HG03378 (cell line): ENCODE results near the gene PRRC2B.
"Not testable (repeated sequence)": the region's sequence is repeated elsewhere in the genome, so short reads cannot be mapped to it uniquely, and the experiment has no call there.

Experiments
- ATAC-seq: cut with Tn5 transposase; IDR thresholded peaks from one replicate; pipeline ENCODE4 v1.9.1; 2021; ENCODE audit warnings: mild to moderate bottlenecking, moderate library complexity; ENCODE audit not compliant: unreplicated experiment

The PRRC2B gene

DNA sequence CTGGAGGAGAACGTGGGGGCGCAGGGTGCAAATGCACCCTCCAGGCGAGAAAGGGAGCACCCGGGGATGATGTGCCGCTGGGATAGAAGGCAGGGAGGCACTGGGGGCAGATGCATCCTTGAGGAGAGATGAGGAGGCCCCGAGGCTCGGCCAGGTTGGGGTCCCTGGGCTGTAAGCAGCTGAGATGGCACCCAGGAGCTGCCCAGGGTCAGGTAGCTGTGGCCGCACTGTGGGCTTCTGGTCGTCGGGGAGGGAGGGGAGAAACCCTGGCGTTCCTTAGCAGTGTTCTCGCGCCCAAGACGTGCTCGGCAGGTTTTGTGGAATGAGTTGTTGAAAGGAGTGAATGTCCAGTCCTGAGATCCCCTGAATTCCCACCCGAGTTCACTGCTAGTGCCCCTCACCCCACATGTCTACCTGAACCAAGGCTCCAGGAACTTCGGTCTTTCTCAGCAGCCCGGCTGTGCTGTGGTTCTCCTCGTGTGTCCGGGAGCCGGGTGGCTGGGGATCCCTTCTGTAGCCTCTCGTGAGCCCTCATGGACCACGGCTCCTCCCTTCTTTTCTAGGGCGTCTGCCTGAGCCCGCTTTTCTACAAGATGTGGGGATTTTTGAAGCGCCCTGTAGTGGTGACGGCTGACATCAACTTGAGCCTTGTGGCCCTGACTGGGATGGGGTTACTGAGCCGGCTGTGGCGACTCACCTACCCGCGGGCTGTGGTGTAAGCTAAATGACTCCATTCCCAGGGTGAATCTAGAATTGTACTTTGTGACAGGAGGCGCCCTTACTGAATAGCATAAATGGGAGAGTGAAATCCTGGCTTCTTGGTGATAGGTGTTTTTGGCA lies 110.0 kb downstream of the PRRC2B start:
- no peak for ATAC-seq

DNA sequence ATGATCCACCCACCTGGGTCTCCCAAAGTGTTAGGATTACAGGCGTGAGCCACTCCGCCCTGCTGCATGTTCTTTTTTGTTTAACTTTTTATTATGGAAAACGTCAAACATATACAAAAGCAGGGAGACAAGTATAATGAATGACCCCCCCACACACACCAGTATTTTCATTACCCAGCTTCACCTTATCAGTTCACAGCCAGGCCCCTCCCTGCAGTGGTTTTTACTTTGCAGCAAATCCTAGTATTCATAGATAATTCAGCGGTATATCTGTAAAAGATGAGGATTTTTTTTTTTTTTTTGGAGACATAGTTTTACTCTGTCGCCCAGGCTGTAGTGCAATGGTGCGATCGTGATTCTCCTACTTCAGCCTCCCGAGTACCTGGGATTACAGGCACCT lies 111.1 kb downstream of the PRRC2B start:
- ATAC-seq: no peak

DNA sequence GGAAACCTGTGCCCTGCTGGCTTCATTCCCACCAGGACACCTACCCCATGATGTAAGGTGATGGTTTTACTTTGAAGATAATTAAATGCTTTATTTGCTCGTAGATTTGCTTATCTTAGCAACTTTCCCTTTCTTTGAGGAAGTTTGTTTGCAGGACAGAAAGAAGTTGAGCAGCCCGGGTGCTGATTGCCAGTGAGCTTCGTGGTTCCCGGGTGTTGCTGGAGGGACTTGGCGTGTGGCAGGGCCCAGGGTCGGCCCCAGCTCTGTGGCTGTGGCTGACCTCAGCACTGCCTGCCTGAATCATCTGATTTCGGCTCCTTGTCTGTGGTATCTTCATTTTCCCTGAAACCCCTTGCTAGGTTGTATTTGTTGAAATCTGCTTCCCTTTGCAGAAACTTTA lies 117.5 kb downstream of the PRRC2B start:
- ATAC-seq: no peak

DNA sequence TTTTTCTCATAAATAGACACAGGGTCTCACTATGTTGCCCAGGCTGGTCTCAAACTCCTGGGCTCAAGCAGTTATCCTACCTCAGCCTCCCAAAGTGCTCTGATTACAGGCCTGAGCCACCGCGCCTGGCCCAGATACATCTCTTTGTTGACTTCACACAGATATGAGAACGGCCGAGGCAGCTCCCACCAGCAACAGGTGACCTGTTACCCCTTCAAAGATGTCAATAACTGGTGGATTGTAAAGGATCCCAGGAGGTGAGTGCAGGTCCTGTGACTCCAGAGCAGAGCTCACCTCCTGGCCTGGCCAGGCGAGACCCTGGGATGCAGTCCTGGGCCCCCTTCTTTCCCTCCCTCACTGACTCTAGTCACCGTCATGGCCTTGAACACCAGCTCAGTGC lies 118.0 kb downstream of the PRRC2B start:
- ATAC-seq: no peak

DNA sequence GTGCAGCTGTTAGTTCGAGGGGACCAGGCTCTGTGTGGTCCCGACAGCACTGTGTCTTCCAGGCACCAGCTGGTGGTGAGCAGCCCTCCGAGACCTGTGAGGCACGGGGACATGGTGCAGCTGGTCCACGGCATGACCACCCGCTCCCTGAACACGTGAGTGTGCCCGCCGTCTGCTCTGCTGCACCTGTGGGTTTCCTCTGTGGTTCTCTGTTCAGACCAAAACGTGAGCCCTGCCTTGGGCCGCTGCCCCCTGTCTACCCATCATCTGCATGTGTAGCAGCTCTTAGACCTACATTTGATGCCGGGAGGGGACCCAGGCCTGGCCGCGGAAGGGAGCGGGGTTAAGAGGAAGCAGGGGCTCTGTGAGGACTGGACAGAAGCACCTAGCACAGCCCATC lies 119.3 kb downstream of the PRRC2B start:
- ATAC-seq: no peak

DNA sequence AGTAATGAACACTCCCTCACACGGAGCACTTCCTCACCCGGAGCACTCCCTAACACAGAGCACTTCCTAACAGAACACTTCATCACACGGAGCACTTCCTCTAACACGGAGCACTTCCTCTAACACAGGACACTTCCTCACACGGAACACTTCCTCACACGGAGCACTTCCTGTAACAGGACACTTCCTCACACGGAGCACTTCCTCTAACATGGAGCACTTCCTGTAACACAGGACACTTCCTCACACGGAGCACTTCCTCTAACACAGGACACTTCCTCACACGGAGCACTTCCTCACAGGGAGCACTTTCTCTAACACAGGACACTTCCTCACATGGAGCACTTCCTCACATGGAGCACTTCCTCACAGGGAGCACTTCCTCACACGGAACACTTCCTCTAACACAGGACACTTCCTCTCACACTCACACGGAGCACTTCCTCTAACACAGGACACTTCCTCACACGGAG lies 121.7 kb downstream of the PRRC2B start:
- ATAC-seq: not testable (repeated sequence)

DNA sequence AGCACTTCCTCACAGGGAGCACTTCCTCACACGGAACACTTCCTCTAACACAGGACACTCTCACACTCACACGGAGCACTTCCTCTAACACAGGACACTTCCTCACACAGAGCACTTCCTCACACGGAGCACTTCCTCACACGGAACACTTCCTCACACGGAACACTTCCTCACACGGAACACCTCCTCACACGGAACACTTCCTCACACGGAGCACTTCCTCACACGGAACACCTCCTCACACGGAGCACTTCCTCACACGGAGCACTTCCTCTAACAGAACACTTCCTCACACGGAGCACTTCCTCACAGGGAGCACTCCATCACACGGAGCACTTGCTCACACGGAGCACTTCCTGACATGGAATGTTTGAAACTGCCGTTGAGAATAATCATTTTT lies 122.2 kb downstream of the PRRC2B start:
- no peak for ATAC-seq

DNA sequence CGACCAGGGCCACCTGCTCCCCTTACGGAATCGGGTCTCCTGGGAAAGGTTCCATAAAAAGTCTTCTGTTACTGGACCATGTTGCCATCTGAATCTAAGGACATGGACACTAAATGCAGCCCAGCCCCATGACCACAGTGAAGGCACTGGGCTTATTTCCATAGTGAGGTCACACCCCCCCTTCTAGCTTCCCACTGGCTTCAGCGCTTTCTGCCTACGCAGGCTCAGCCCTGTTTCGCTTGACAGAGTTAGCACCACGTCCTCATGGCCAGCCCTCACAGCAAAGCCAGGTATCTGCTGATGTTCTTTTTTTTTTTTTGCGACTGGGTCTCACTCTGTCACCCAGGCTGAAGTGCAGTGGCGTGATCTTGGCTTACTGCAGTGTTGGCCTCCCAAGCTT lies 123.0 kb downstream of the PRRC2B start:
- ATAC-seq: no peak

DNA sequence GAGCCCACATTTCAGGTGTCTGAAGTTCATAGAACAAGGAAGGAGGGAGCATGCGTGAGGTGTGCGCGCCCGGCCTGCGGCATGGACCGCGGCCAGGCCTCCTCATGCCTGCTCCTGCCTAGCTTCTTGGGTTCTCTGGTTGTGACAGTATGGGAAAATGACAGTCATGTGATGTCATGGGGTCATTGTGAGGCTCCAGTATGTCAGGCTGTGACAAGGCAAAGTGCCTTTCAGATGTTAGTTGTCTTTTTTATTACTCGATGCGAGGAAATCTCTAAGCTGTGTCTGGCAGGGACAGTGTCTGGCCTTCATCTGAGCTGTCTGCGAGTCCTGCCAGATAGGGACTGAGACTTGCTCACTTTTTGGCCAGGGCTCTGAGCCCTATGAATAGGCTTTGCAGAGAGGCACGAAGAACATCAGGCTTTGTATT lies 123.9 kb downstream of the PRRC2B start:
- no peak for ATAC-seq

DNA sequence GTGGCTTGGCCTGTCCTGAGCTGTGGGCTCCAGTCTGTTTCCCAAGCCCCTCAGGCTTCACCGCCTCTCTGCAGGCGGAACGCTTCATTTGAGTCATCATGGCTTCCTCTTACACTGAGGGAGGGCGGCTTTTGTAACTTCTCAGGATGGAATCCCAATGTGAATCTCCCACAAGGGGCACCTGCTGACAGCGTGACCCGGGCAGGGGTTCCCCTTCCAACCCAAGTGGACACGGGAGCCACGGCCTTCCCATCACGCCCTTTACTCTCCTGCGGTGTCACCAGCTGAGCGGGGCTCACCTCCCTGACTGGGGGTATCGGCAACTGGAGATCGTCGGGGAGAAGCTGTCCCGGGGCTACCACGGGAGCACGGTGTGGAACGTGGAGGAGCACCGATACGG lies 124.7 kb downstream of the PRRC2B start:
- no peak for ATAC-seq

DNA sequence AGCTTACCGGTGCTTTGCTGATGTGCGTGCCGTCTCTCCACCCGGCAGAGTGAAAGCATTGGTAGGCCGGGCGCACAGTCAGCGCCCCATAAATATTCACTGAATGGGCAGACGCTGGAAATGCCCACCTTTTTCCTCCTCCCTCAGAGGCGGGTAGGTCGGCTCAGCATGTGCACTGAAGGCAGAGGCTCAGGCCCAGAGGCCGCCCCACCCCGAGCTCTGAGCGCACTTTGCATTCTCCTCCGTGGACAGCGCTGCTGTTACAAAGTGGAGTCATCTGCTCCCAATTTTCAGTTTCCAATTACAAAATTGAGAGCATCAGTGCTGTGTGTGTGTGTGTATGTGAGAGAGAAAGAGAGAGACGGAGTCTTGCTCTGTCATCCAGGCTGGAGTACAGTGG lies 126.6 kb downstream of the PRRC2B start:
- no peak for ATAC-seq

DNA sequence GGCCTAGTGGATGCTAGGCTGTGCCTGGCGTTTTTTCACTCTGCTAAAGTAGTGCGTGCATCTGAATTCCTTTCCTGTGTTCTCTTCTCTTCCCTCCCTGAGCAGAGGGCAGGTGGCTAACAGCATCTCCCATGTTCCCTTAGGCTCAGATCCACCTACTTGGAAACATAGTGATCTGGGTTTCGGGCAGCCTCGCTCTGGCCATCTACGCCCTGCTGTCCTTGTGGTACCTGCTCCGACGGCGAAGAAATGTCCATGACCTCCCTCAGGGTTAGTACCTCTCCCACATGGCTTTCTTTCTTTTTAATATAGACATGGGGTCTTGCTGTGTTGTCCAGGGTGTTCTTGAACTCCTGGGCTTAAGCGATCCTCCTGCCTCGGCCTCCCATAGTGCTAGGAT lies 127.3 kb downstream of the PRRC2B start:
- no peak for ATAC-seq

DNA sequence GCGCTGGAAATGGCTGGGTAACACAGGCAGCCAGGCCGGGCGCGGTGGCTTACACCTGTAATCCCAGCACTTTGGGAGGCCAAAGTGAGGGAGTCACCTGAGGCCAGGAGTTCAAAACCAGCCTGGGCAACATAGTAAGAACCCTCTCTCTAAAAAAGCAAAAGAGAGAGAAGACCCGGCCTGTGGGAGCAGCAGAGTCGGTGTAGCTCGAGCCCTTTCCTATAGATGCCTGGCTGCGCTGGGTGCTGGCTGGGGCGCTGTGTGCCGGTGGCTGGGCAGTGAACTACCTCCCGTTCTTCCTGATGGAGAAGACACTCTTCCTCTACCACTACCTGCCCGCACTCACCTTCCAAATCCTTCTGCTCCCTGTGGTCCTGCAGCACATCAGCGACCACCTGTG lies 127.9 kb downstream of the PRRC2B start:
- no peak for ATAC-seq

DNA sequence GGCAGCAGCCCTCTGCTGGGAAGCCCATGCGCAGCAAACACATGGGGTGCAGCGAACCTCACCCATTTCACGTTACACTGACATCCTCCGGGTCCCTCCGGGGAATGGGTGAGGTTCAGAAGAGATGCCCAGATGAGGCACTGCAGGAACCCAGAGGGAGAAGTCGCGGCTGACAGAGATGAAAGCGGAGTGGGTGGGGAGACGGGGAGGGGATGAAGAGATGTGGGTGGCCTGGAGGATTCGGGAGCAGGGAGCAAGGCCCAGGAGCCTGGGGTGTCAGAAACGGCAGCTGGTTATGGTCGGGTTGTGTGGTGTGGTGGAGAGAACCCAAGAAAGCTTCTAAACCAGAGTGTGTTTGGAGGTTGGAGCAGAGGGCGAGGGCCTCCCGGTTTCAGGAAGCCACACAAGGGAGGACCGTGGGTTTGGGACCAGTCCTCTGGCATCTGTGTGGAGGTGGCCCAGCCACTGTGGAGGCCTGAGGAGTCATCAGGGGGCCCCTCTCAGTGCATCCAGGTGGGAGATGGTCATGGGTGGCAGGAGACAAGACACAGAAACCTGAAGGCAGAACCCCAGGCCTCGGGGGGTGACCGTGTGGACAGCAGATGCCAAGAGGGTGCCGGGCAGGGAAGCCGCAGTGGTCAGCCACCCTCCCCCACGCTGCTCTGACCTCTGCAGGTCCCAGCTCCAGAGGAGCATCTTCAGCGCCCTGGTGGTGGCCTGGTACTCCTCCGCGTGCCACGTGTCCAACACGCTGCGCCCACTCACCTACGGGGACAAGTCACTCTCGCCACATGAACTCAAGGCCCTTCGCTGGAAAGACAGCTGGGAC lies 128.6 kb downstream of the PRRC2B start:
- ATAC-seq: no peak

DNA sequence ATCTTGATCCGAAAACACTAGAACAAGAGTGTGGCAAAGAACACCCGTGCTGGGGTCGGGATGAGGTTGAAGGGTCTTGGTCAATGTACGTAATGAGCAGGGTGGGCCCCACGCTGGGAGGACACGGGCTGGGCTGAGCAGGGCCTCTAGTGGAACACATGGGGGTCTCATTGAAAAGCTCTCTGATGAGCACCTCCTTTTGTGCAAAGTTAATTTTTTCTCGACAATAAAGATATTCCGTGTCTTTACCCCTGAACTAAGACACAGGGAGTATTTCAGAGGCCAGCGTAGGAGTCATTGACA lies 129.2 kb downstream of the PRRC2B start:
- no peak for ATAC-seq

DNA sequence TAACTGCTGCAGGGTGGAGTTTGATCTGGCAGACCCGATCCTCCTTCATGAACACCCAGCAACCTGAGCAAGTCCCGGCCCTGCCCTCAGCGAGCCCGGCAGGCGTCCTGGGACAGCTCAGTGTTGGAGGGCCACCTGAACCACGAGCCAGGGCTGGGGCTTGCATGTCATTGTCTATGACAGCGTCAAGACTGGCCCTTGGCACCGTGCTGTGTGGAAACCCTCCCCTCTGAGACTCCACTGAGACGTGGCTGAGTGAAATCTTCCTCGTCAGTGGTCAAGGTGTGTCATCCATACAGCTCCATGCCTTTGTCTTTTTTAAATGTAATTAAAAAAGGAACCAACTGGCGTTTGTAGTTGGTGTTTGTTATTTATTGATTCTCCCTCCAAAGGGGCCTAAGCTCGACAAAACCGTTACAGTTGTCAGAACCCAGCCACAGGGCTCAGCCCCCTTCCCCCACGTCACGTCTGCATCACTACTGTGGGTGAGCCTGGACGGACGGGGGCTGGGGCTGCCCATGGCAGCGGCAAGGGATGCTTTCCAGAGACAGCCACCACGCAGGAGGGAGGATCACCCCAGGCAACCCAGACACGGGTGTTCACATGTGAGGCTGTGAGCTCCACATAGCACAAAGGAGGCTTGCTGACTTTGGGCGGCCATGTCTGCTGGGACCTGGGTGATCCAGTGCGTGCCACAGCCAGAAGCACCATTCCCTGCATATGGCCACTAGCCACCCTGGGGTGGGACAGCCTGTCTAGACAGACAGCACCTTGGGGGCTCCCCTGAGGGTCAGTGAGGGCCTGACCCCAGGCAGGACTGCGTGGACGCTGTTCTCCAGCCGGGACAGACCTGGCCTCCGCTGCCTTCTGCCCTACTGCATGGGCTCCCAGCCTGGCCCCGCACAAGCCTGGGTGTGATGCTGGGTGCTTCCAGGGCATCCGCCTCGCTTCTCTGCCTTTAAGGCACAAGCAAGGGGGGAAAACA lies 129.9 kb downstream of the PRRC2B start:
- ATAC-seq: no peak

DNA sequence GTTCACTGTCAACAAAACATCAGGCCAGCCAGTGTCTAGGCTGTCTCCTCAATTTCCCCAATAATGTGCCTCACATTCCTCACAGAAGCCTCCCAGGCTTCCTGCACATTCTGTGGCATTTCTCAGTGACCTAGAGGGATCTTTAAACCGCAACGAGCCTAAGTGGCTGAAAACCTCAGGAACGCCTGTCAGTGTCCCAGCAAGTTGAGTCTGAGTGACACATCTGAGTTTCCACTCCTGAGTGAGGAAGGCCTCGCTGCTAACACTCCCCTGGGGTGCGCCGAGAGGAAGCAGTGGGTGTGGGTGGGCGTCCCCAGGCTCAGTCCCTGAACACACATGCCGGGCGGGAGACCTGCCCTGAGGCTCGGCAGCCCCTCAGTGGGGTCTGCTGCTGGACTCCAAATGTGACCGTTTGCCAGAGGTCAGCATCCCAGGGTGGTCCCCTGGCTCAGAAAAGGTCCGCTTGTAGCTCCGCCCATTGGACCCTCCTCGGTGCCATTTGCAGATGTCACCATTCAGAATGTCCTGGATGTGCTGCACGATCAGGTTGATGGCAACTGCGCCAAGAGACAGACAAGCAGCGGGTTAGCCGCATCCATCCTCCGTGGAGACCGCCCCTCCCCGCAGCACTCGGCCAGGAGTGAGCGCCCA lies 130.9 kb downstream of the PRRC2B start:
- no peak for ATAC-seq

DNA sequence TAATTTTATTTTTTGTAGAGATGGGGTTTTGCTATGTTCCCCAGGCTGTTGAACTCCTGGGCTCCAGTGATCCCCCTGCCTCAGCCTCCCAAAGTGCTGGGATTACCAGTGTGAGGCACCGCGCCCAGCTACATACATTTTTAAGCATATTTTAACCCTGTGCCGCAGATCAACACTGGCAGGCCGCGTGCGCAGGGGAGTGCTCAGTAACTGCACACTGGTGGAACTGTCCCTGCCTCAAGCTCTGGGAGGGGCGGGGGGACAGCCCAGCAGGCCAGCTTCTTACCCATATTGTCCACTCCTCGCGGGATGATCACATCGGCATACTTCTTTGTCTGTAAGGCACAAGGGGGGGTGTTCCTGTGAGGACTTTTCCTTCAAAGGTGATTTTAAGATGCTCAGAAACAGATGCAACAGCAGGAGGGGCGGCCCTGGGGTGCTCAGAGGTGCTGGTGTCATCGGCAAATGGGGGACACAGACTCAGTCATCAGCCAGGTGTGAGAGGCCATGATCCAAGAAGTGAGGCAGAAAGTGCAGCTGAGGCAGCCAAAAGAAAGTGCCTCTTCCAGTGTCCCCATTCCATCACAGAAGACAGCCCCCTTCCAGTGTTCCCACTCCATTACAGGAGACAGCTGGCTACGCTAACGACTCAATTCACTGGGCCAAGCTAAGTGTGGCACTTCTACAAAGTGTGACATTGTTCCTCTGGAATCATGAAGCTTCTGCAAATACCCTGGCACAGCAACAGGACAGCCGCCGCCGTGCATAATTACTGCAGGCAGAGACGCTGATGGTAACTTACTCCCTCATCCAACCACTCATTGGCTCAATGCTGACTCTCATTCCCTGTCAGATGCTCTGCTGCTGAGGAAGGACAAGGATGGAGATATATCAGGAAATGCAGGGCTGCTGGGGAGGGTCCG lies 132.0 kb downstream of the PRRC2B start:
- no peak for ATAC-seq

DNA sequence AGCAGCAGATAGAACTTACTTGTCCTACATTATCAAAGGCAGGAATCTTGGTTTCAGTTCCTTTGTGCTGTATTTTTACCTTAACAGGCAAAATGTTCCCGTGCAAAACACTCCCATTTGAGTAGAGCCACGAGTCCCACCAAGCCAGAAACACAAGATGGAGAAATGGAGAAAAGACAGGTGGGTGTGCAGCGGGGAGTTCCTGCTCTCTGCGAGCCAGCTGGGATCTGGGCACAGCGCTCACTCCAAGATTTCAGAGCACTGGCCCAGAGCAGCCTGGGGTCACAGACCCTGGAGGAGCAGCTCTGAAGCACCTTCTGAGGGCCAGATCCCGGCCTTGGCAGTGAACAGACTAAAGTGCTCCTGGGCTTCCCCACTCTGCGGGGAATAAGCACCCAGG lies 134.3 kb downstream of the PRRC2B start:
- no peak for ATAC-seq
